ENCODE results near the gene TRAK2.

GRCh38 chr2:201436141-201436540, 15.1 kb downstream of the TRAK2 start:
- TF ChIP-seq CTCF (conservative IDR thresholded peaks at IDR 0.05; ENCODE audit: low read depth, low read length) (no peak), EZH2 (IDR thresholded peaks at IDR 0.05; ENCODE audit: low read length, unreplicated experiment) (no peak)
